ENCODE data around the gene HNRNPL.
"Not testable (repeated sequence)": the region's sequence is repeated elsewhere in the genome, so short reads cannot be mapped to it uniquely, and the experiment has no call there.

The HNRNPL gene

GRCh38 chr19:38796154-38796553, 53.6 kb downstream of the HNRNPL start:
- DNase-seq = no peak

GRCh38 chr19:38795549-38795948, 54.2 kb downstream of the HNRNPL start:
- DNase-seq = no peak

- DNase-seq = no peak
Observed at GRCh38 chr19:38793671-38794070, 56.1 kb downstream of the HNRNPL start.

- no peak for DNase-seq
Observed at GRCh38 chr19:38793177-38793576, 56.6 kb downstream of the HNRNPL start.

- peak; percentile 44 for DNase-seq
Observed at GRCh38 chr19:38792250-38793111, 57.3 kb downstream of the HNRNPL start.

- not testable (repeated sequence) for DNase-seq
Observed at GRCh38 chr19:38791451-38792064, 58.2 kb downstream of the HNRNPL start.

GRCh38 chr19:38790507-38791403, 59.0 kb downstream of the HNRNPL start:
- DNase-seq = not testable (repeated sequence)

- DNase-seq = no peak
Observed at GRCh38 chr19:38788478-38789243, 61.1 kb downstream of the HNRNPL start, which contains the start of gene LGALS7B. TSS of gene LGALS7B (plus strand) at chr19:38789200. CDS start at chr19:38789227, 27 bp downstream.

GRCh38 chr19:38786572-38787265, 63.1 kb downstream of the HNRNPL start:
- no peak for DNase-seq

Measured in CD4-positive, alpha-beta T cell treated with Interleukin-21 for 1 hour (primary cell).